ENCODE data around the gene MAGI1. TPM values are rescaled to one million over a fixed set of nuclear protein-coding genes. Genes with fewer than 3 reads are reported as not detected.

MAGI1 gene
- total RNA-seq, 6 donors from 2014 or later, result 33.0 to 72.9 (median 62.4) TPM

DNA sequence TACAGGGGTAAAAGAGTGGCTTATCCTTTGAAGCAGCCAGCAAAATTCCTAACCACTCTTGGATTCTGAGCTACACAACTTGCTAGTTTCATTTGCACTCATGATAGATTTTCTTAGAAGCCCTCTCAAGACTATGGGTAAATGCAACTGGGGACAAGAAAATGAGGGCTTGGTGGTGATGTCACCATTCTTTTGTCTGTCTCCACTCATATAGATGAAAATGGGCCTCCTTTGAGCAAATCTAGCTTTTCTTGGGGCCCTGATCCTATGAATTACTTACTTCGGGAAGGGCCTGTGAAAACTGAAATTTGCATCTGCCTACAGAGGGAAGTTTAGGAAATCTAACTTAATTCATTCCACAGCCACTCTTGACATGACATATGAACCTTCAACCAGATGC lies 486.3 kb downstream of the MAGI1 start:
- Histone ChIP-seq H3K36me3 (no peaks in the 10 kb centered on the region), H3K27me3 (no peaks in the 10 kb centered on the region), H3K27ac (no peak overlapping the region), H3K4me3 (no peak overlapping the region), H3K4me1 (peaks cover 0 to 13% (median 4%) of the 10 kb centered on the region in 4 donors), H3K9me3 (no peaks in the 10 kb centered on the region)
- TF ChIP-seq POLR2AphosphoS5 (IDR thresholded peaks at IDR 0.05), result no peak
- no peak for TF ChIP-seq POLR2A (IDR thresholded peaks at IDR 0.05)
- TF ChIP-seq, protein P1, sequence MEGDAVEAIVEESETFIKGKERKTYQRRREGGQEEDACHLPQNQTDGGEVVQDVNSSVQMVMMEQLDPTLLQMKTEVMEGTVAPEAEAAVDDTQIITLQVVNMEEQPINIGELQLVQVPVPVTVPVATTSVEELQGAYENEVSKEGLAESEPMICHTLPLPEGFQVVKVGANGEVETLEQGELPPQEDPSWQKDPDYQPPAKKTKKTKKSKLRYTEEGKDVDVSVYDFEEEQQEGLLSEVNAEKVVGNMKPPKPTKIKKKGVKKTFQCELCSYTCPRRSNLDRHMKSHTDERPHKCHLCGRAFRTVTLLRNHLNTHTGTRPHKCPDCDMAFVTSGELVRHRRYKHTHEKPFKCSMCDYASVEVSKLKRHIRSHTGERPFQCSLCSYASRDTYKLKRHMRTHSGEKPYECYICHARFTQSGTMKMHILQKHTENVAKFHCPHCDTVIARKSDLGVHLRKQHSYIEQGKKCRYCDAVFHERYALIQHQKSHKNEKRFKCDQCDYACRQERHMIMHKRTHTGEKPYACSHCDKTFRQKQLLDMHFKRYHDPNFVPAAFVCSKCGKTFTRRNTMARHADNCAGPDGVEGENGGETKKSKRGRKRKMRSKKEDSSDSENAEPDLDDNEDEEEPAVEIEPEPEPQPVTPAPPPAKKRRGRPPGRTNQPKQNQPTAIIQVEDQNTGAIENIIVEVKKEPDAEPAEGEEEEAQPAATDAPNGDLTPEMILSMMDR (IDR thresholded peaks at IDR 0.05), result no peak
- no peak for TF ChIP-seq EP300 (IDR thresholded peaks at IDR 0.05)
- 83 to 95% methylated on average over 1 of the region's 1 CpG for WGBS, 2 donors
- DNase-seq (no peak), ATAC-seq (ENCODE audit: low FRiP score in 2 of 2) (no peak)

- TF ChIP-seq EP300 (IDR thresholded peaks at IDR 0.05) (no peak), POLR2A (IDR thresholded peaks at IDR 0.05) (no peak), POLR2AphosphoS5 (IDR thresholded peaks at IDR 0.05) (no peak)
- TF ChIP-seq, protein P1 (IDR thresholded peaks at IDR 0.05), result no peak
- WGBS, 2 donors, result 33 to 50% methylated on average over 1 of the region's 1 CpG
- Histone ChIP-seq H3K27ac (no peak overlapping the region), H3K4me1 (peaks cover 0 to 13% (median 4%) of the 10 kb centered on the region in 4 donors), H3K9me3 (no peaks in the 10 kb centered on the region), H3K36me3 (no peaks in the 10 kb centered on the region), H3K4me3 (no peak overlapping the region), H3K27me3 (no peaks in the 10 kb centered on the region)
- DNase-seq, result peak in 1 of 2 donors; percentile 46
- ATAC-seq (ENCODE audit: low FRiP score in 2 of 2), result peak in 1 of 2 donors; percentile 79
Observed at GRCh38 chr3:65551945-65552344, 486.8 kb downstream of the MAGI1 start.

GRCh38 chr3:65550137-65550536 lies 488.6 kb downstream of the MAGI1 start:
- no peaks in the 10 kb centered on the region for H3K36me3 ChIP-seq
- no peak overlapping the region for H3K27ac ChIP-seq
- H3K4me1 ChIP-seq, result peaks cover 0 to 13% (median 4%) of the 10 kb centered on the region in 4 donors
- no peaks in the 10 kb centered on the region for H3K27me3 ChIP-seq
- 77 to 87% methylated on average over 2 of the region's 2 CpGs for WGBS, 2 donors
- DNase-seq (no peak), ATAC-seq (ENCODE audit: low FRiP score in 2 of 2) (no peak)
- no peak overlapping the region for H3K4me3 ChIP-seq
- TF ChIP-seq POLR2A (IDR thresholded peaks at IDR 0.05) (no peak), EP300 (IDR thresholded peaks at IDR 0.05) (no peak), POLR2AphosphoS5 (IDR thresholded peaks at IDR 0.05) (no peak)
- TF ChIP-seq, protein P1 (IDR thresholded peaks at IDR 0.05), result no peak
- H3K9me3 ChIP-seq, result no peaks in the 10 kb centered on the region

DNA sequence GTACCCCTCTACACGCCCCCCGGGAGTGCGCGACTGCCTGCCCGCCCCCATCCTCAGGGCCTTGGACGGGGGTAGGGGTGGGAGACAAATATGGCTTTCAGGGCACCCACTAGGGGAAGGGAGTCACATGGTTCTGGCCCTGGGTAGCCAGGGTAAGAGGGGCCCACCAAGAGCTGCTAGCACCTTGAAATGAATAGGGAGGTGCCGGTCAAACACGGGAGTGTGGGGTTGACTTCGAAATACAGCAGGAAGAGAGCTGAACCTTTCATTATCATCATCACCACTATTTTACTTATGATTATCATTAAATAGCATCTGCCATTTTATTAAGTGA lies 489.1 kb downstream of the MAGI1 start:
- no peak overlapping the region for H3K27ac ChIP-seq
- H3K36me3 ChIP-seq, result no peaks in the 10 kb centered on the region
- TF ChIP-seq, protein P1 (IDR thresholded peaks at IDR 0.05), result no peak
- no peak for TF ChIP-seq POLR2A (IDR thresholded peaks at IDR 0.05)
- TF ChIP-seq POLR2AphosphoS5 (IDR thresholded peaks at IDR 0.05), result no peak
- no peak for TF ChIP-seq EP300 (IDR thresholded peaks at IDR 0.05)
- no peaks in the 10 kb centered on the region for H3K27me3 ChIP-seq
- no peak for DNase-seq
- 49 to 59% methylated on average over 6 to 9 of the region's 9 CpGs for WGBS, 2 donors
- H3K9me3 ChIP-seq, result no peaks in the 10 kb centered on the region
- peak overlapping the region; percentile 27 to 54 (median 44) for H3K4me3 ChIP-seq
- no peak for ATAC-seq (ENCODE audit: low FRiP score in 2 of 2)
- peaks cover 0 to 13% (median 4%) of the 10 kb centered on the region in 4 donors for H3K4me1 ChIP-seq
